Spleen (tissue), 11 donors: ENCODE data around the gene IQCE. TPM values are rescaled to one million over a fixed set of nuclear protein-coding genes. Genes with fewer than 3 reads are reported as not detected.

Experiments
- DNase-seq: peaks from one replicate; pipeline ENCODE4 v3.0.0-alpha.2; 2020
- H3K27ac ChIP-seq, 8 donors: fragments of 200-600 bp; sonication (generic) in 7 of 8; 1 replicate in 4 of 8; 2 replicates in 4 of 8; pipeline versions ENCODE4 v1.5.0 to v1.8.0; 2016 to 2021; ENCODE audit warnings: inconsistent platforms in 4 of 8, mild to moderate bottlenecking in 4 of 8, moderate library complexity in 1 of 8
- H3K27me3 ChIP-seq, 7 donors: fragments of 200-600 bp; sonication (generic) in 6 of 7; replicated peaks in 1 of 7; 1 replicate in 4 of 7; 2 replicates in 3 of 7; pipeline versions ENCODE4 v1.5.0 to v1.8.0; 2016 to 2021; ENCODE audit warnings: inconsistent platforms in 3 of 7, mild to moderate bottlenecking in 1 of 7
- H3K36me3 ChIP-seq, 6 donors: fragments of 200-600 bp; sonication (generic) in 5 of 6; 1 replicate in 4 of 6; 2 replicates in 2 of 6; pipeline versions ENCODE4 v1.5.0 to v1.8.0; 2016 to 2021; ENCODE audit warnings: inconsistent platforms in 2 of 6
- H3K4me1 ChIP-seq, 6 donors: fragments of 200-600 bp; sonication (generic) in 5 of 6; 1 replicate in 3 of 6; 2 replicates in 3 of 6; pipeline versions ENCODE4 v1.5.0 to v1.8.0; 2016 to 2021; ENCODE audit warnings: inconsistent platforms in 3 of 6
- H3K4me3 ChIP-seq, 8 donors: fragments of 200-600 bp; sonication (generic) in 7 of 8; 1 replicate in 4 of 8; 2 replicates in 4 of 8; pipeline versions ENCODE4 v1.5.0 to v1.8.0; 2016 to 2021; ENCODE audit warnings: inconsistent platforms in 4 of 8, mild to moderate bottlenecking in 4 of 8, moderate library complexity in 2 of 8
- H3K9me3 ChIP-seq, 8 donors: fragments of 200-600 bp; sonication (generic) in 7 of 8; 1 replicate in 4 of 8; 2 replicates in 4 of 8; pipeline versions ENCODE4 v1.5.0 to v1.8.0; 2016 to 2021; ENCODE audit warnings: inconsistent platforms in 4 of 8
- POLR2A ChIP-seq, 3 donors: fragments of 450-650 bp; IDR thresholded peaks; one replicate each; pipeline ENCODE4 v1.5.1; 2017; ENCODE audit warnings: antibody characterized with exemption in 3 of 3, mild to moderate bottlenecking in 1 of 3
- POLR2AphosphoS5 ChIP-seq, 3 donors: sonication (generic); formaldehyde crosslinking; IDR thresholded peaks; one replicate each; pipeline ENCODE4 v1.5.1; 2017; ENCODE audit warnings: antibody characterized with exemption in 3 of 3
- WGBS, 5 donors: extraction: QIAGEN DNeasy Blood & Tissue Kit in 3 of 5; methylation state at CpG; one replicate each; pipeline versions ENCODE4 v1.1.5 to v1.1.7; 2013 to 2018; 5-methylcytosine and 5-hydroxymethylcytosine counted together
- intact Hi-C: fragments of 100-400 bp; cut with DNase I; formaldehyde crosslinking; loops from one replicate; pipeline ENCODE4 v1.15.0; 2023; ENCODE audit warnings: low total_unique reads
- polyA plus RNA-seq, 3 donors: library from polyadenylated mRNA; stranded (reverse); fragments of 200-250 nt; gene quantifications; one replicate each; pipeline ENCODE4 v1.2.1, GENCODE V29; 2013
- total RNA-seq, 7 donors: library from RNA; depleted of rRNA in 3 of 7; stranded (reverse); fragments of >200 nt in 3 of 7; fragmentation: NEBNext Ultra II Directional in 4 of 7; extraction: Animal tissue kit (Norgen Biotek cat#: 25700) in 4 of 7; gene quantifications; one replicate each; pipeline versions ENCODE4 v1.1.0 to v1.2.1, GENCODE V29; 2016 to 2021
- TF ChIP-seq, protein P1 (sequence below), 11 experiments: fragments of 200-600 bp in 7 of 11; fragments of 450-650 bp in 4 of 11; sonication (generic) in 4 of 11; IDR thresholded peaks in 8 of 11; conservative IDR thresholded peaks in 3 of 11; 1 replicate in 7 of 11; 2 replicates in 4 of 11; pipeline versions ENCODE4 v1.4.0 to v1.8.0; 2016 to 2021; ENCODE audit warnings: antibody characterized with exemption in 11 of 11, inconsistent platforms in 4 of 11, mild to moderate bottlenecking in 1 of 11
- donor health status: healthy with polysubstance abuse.
- donor health status: DM: no; HTN: no; CAD: no; lungs with moderate emphysema.
- donor health status: DM: no; HTN: no; CAD: no.
- donor health status: Bipolar disorder and iron deficiency.
- donor health status: healthy.
- donor health status: DM: no; HTN: no; CAD: no.
- donor health status: DM: yes; HTN: yes; CAD: no.

IQCE gene
- total and polyA plus RNA-seq, 10 donors: 1.2 to 17.1 (median 11.4) TPM

DNA sequence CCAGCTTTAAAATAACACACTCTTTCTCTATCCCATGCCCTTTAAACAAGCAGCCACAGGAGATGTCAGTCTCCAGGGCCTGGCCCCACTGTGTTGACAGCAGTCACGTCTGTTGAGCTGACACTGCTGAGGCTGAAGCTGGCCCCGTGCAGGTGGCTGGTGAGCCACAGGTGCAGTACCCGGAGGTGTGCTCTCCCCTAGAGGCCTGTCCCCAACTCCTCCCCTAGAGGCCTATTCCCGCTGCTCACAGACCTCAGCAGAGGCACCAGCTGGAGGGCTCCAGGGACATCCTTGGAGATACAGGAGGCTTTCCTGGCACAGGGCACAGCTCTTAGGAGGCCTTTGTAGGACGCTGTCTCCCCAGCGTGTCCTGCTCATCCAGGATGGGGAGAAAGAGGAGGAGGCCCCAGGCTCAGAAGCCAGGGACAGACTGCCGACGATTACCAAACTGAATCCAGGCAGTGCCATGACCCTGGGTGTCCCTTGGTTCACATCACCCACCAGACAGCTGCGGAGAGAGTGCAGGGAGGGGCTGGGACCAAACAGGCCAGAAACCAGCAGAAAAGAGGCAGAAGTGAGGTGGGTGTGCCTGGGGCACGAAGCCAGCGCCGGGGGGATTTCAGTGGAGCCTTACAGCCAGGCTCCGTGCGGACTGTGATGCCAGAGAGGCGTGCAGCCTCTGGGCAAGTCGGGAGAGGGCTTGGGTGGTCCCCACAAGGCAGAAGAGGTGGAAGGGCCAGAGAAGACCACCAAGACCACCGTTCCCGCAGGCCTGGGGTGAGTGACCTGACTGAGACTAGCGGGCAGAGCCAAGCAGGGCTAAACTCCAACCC is 54.5 kb downstream of the IQCE start:
- WGBS, 5 donors: 83 to 94% (median 89%) methylated on average over 17 to 19 of the region's 19 CpGs
- no peaks in the 10 kb centered on the region for H3K27me3 ChIP-seq
- intact Hi-C loops: no loop called here
- H3K4me3 ChIP-seq: no peak overlapping the region
- DNase-seq: no peak
- H3K4me1 ChIP-seq: peaks cover 8 to 40% (median 18%) of the 10 kb centered on the region in 6 donors
- peaks cover 0 to 9% (median 0%) of the 10 kb centered on the region in 6 donors for H3K36me3 ChIP-seq
- TF ChIP-seq, protein P1, sequence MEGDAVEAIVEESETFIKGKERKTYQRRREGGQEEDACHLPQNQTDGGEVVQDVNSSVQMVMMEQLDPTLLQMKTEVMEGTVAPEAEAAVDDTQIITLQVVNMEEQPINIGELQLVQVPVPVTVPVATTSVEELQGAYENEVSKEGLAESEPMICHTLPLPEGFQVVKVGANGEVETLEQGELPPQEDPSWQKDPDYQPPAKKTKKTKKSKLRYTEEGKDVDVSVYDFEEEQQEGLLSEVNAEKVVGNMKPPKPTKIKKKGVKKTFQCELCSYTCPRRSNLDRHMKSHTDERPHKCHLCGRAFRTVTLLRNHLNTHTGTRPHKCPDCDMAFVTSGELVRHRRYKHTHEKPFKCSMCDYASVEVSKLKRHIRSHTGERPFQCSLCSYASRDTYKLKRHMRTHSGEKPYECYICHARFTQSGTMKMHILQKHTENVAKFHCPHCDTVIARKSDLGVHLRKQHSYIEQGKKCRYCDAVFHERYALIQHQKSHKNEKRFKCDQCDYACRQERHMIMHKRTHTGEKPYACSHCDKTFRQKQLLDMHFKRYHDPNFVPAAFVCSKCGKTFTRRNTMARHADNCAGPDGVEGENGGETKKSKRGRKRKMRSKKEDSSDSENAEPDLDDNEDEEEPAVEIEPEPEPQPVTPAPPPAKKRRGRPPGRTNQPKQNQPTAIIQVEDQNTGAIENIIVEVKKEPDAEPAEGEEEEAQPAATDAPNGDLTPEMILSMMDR (IDR thresholded peaks at IDR 0.05 in 8 of 11, conservative IDR thresholded peaks at IDR 0.05 in 3 of 11): no peak
- TF ChIP-seq POLR2A (IDR thresholded peaks at IDR 0.05) (no peak), POLR2AphosphoS5 (IDR thresholded peaks at IDR 0.05) (no peak)
- no peaks in the 10 kb centered on the region for H3K9me3 ChIP-seq
- H3K27ac ChIP-seq: no peak overlapping the region

DNA sequence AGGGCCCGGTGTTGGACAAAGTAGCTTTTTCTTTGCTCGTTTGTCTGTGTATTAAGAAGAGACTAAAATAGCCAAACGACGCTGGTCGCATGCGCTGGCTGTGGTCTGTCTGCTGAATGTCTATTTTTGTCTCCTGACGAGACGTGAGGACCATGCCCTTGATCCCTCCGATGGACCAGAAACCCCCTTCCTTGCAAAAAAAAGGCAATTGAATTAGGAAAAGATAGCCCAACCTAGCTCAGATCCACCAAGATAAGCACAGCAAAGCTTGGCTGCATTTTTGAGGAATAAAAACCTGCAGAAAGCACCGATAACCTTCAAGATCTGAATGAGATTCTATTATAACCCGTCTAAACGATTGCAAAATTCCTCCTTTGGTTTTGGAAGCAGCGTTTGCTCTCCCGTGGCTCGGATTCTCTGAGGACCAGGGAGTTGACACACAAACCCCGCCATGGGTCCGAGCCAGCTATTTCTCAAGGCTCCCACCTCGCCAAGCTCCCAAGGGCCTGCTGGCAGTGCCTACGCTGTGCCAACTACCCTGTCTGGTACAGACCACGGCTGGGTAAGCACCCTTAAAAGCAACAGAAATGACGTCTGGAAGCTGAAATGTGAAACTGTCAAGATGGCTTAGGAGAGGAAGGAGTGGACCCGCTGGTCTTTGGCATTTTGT is 55.3 kb downstream of the IQCE start:
- Histone ChIP-seq H3K9me3 (no peaks in the 10 kb centered on the region), H3K4me1 (peaks cover under 1 to 32% (median 11%) of the 10 kb centered on the region in 6 donors), H3K36me3 (peaks cover 0 to 9% (median 0%) of the 10 kb centered on the region in 6 donors), H3K27ac (peak overlapping the region in 1 of 8 donors; percentile 9), H3K27me3 (no peaks in the 10 kb centered on the region), H3K4me3 (peak overlapping the region in 1 of 8 donors; percentile 15)
- TF ChIP-seq POLR2A (IDR thresholded peaks at IDR 0.05) (no peak), POLR2AphosphoS5 (IDR thresholded peaks at IDR 0.05) (peak in 1 of 3 donors; percentile 13)
- TF ChIP-seq, protein P1 (IDR thresholded peaks at IDR 0.05 in 8 of 11, conservative IDR thresholded peaks at IDR 0.05 in 3 of 11): no peak
- intact Hi-C loops: no loop called here
- DNase-seq: no peak
- WGBS, 5 donors: 52 to 61% (median 57%) methylated on average over 21 to 22 of the region's 22 CpGs

DNA sequence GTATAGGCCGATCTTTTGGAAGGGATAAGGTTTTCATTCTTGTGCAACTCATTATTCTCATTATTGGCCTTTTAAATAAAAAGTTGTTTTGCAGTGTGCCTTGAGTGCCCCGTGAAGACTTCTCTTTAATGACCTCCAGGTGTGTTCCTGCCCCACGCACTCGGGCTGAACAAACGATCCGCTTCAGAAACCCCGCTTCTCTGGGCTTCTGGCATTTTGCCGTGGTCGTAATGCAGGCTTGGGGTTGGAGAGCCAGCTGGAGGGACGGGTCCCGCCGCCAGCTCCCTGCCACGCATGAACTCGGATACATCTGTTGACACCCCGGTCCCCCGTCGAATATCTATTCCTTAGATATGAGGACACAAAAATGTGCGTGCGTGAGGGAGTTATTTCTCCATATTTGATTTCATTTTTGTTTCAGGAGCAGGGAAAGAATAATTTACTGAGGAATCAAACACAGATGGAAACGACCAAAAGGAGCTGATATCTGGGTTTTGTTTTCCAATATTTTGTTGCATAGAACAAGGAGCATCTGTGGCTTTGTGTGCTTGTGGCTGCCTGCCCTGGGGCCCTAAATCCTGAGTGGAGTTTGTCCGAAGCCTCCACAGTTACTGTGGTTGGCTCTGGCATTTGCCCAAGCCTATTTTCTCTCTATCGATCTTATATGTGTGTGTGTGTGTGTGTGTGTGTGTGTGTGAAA is 56.0 kb downstream of the IQCE start:
- TF ChIP-seq, protein P1 (IDR thresholded peaks at IDR 0.05 in 8 of 11, conservative IDR thresholded peaks at IDR 0.05 in 3 of 11): no peak
- no peak for TF ChIP-seq POLR2AphosphoS5 (IDR thresholded peaks at IDR 0.05)
- no peak for TF ChIP-seq POLR2A (IDR thresholded peaks at IDR 0.05)
- Histone ChIP-seq H3K27ac (peak overlapping the region in 1 of 8 donors; percentile 9), H3K27me3 (no peaks in the 10 kb centered on the region), H3K4me1 (peaks cover 0 to 25% (median 6%) of the 10 kb centered on the region in 6 donors), H3K36me3 (peaks cover 0 to 9% (median 0%) of the 10 kb centered on the region in 6 donors), H3K4me3 (no peak overlapping the region), H3K9me3 (no peaks in the 10 kb centered on the region)
- 79 to 88% (median 84%) methylated on average over 22 of the region's 22 CpGs for WGBS, 5 donors
- intact Hi-C loops: no loop called here
- DNase-seq: no peak
